RKO (cell line): ENCODE data around the gene XCR1.
"Not testable (repeated sequence)": the region's sequence is repeated elsewhere in the genome, so short reads cannot be mapped to it uniquely, and the experiment has no call there.

Experiments
- DNase-seq: peaks from one replicate; pipeline ENCODE4 v3.0.0-alpha.2; 2016; ENCODE audit warnings: low spot score

Gene XCR1

GRCh38 chr3:46027021-46027705, at the start of gene XCR1:
XCR1 (minus strand) TSS chr3:46027483; CDS start chr3:46021947, 5,536 bp downstream.
- no peak for DNase-seq

GRCh38 chr3:46076606-46077005, 49.3 kb upstream of the XCR1 start:
- peak; percentile 25 for DNase-seq

GRCh38 chr3:46075816-46076215, 48.5 kb upstream of the XCR1 start:
- no peak for DNase-seq

- DNase-seq: no peak
Measured at GRCh38 chr3:46071222-46071858, 44.1 kb upstream of the XCR1 start.

GRCh38 chr3:46070595-46071093, 43.4 kb upstream of the XCR1 start:
- no peak for DNase-seq

GRCh38 chr3:46068501-46068900, 41.2 kb upstream of the XCR1 start:
- no peak for DNase-seq

- DNase-seq: no peak
Measured at GRCh38 chr3:46067401-46067800, 40.1 kb upstream of the XCR1 start.

GRCh38 chr3:46065750-46066256, 38.5 kb upstream of the XCR1 start:
- DNase-seq: no peak

GRCh38 chr3:46065294-46065705, 38.0 kb upstream of the XCR1 start:
- DNase-seq: no peak

GRCh38 chr3:46062679-46063078, 35.4 kb upstream of the XCR1 start:
- no peak for DNase-seq

- no peak for DNase-seq
Measured at GRCh38 chr3:46061887-46062286, 34.6 kb upstream of the XCR1 start.

- DNase-seq: no peak
Measured at GRCh38 chr3:46061108-46061720, 33.9 kb upstream of the XCR1 start.

GRCh38 chr3:46060551-46060950, 33.3 kb upstream of the XCR1 start:
- DNase-seq: no peak

GRCh38 chr3:46059432-46059831, 32.1 kb upstream of the XCR1 start:
- DNase-seq: no peak

- no peak for DNase-seq
Measured at GRCh38 chr3:46058981-46059380, 31.7 kb upstream of the XCR1 start.

- no peak for DNase-seq
Measured at GRCh38 chr3:46057716-46058115, 30.4 kb upstream of the XCR1 start.

- no peak for DNase-seq
Measured at GRCh38 chr3:46056686-46057085, 29.4 kb upstream of the XCR1 start.

GRCh38 chr3:46053761-46054515, 26.7 kb upstream of the XCR1 start:
- not testable (repeated sequence) for DNase-seq

- DNase-seq: not testable (repeated sequence)
Measured at GRCh38 chr3:46053265-46053664, 26.0 kb upstream of the XCR1 start.

GRCh38 chr3:46052531-46052930, 25.2 kb upstream of the XCR1 start:
- DNase-seq: no peak

GRCh38 chr3:46049093-46049492, 21.8 kb upstream of the XCR1 start:
- no peak for DNase-seq

- not testable (repeated sequence) for DNase-seq
Measured at GRCh38 chr3:46046231-46046630, 18.9 kb upstream of the XCR1 start.
